ENCODE results near the gene CDK5R2.

- no peak for TF ChIP-seq EZH2 (IDR thresholded peaks at IDR 0.05; ENCODE audit: low read length, missing control alignments)
- no peak for TF ChIP-seq CTCF (conservative IDR thresholded peaks at IDR 0.05 in 1 of 2, IDR thresholded peaks at IDR 0.05 in 1 of 2; ENCODE audit: low read depth in 1 of 2, low read length in 2 of 2)
Measured at GRCh38 chr2:218957671-218958070, 1.8 kb upstream of the CDK5R2 start.

Data from fibroblast of lung (primary cell).